SK-N-SH treated with all-trans-retinoic acid at 6 μM for 48 hours (cell line): Measurements from ENCODE around the gene BRICD5.

Source experiments
- ARNTL ChIP-seq: fragments of 450-650 bp; formaldehyde crosslinking; IDR thresholded peaks from 2 replicates; pipeline ENCODE4 v1.5.0; 2020; ENCODE audit warnings: low read depth, mild to moderate bottlenecking, moderate library complexity, borderline replicate concordance
- BACH2 ChIP-seq: fragments of 250-450 bp; sonication (Bioruptor Pico); IDR thresholded peaks from 2 replicates; pipeline ENCODE4 v1.9.0; 2021; ENCODE audit warnings: mild to moderate bottlenecking, borderline replicate concordance
- CREB5 ChIP-seq: fragments of 250-450 bp; sonication (Bioruptor Pico); IDR thresholded peaks from 2 replicates; pipeline ENCODE4 v1.5.1; 2020; ENCODE audit warnings: low read depth, mild to moderate bottlenecking, moderate library complexity
- ESRRG ChIP-seq: fragments of 250-450 bp; sonication (Bioruptor Pico); IDR thresholded peaks from 2 replicates; pipeline ENCODE4 v1.6.1; 2021; ENCODE audit warnings: mild to moderate bottlenecking
- PATZ1 ChIP-seq: fragments of 250-450 bp; sonication (Bioruptor Pico); IDR thresholded peaks from 2 replicates; pipeline ENCODE4 v1.8.0; 2020; ENCODE audit warnings: mild to moderate bottlenecking, moderate library complexity, borderline replicate concordance
- PPARA ChIP-seq: fragments of 250-450 bp; sonication (Bioruptor Pico); IDR thresholded peaks from 2 replicates; pipeline ENCODE4 v1.5.0; 2020; ENCODE audit warnings: mild to moderate bottlenecking, borderline replicate concordance
- RARB ChIP-seq: fragments of 250-450 bp; sonication (Bioruptor Pico); IDR thresholded peaks from 2 replicates; pipeline ENCODE4 v1.8.0; 2021; ENCODE audit warnings: mild to moderate bottlenecking, moderate library complexity
- ZC3H10 ChIP-seq: fragments of 250-450 bp; sonication (Bioruptor Pico); IDR thresholded peaks from 2 replicates; pipeline ENCODE4 v1.5.1; 2021; ENCODE audit warnings: mild to moderate bottlenecking, moderate library complexity
- ZFP30 ChIP-seq: fragments of 450-650 bp; formaldehyde crosslinking; IDR thresholded peaks from 2 replicates; pipeline ENCODE4 v1.5.0; 2022; ENCODE audit warnings: mild to moderate bottlenecking, moderate library complexity
- ZNF70 ChIP-seq: fragments of 450-650 bp; formaldehyde crosslinking; IDR thresholded peaks from 2 replicates; pipeline ENCODE4 v1.5.0; 2020; ENCODE audit warnings: mild to moderate bottlenecking, moderate library complexity
- ZNF8 ChIP-seq: fragments of 450-650 bp; formaldehyde crosslinking; IDR thresholded peaks from 2 replicates; pipeline ENCODE4 v1.5.0; 2020; ENCODE audit warnings: mild to moderate bottlenecking, moderate library complexity
- TF ChIP-seq, protein P1 (sequence below): fragments of 250-450 bp; sonication (Bioruptor Pico); IDR thresholded peaks from 2 replicates; pipeline ENCODE4 v1.5.1; 2021; ENCODE audit warnings: mild to moderate bottlenecking, moderate library complexity
- TF ChIP-seq, protein P2 (sequence below): fragments of 250-450 bp; sonication (Bioruptor Pico); IDR thresholded peaks from 2 replicates; pipeline ENCODE4 v1.5.0; 2020; ENCODE audit warnings: mild to moderate bottlenecking, moderate library complexity

GRCh38 chr16:2167068-2167638, 43.5 kb downstream of the BRICD5 start:
- TF ChIP-seq ESRRG (CRISPR knock-in tag) (no peak), ZNF70 (CRISPR knock-in tag) (no peak), PATZ1 (CRISPR knock-in tag) (no peak), ARNTL (CRISPR knock-in tag) (no peak), ZC3H10 (no peak), CREB5 (CRISPR knock-in tag) (no peak), ZFP30 (CRISPR knock-in tag) (no peak), RARB (CRISPR knock-in tag) (no peak), BACH2 (CRISPR knock-in tag) (no peak), PPARA (CRISPR knock-in tag) (no peak), ZNF8 (CRISPR knock-in tag) (no peak)
- TF ChIP-seq, protein P1, sequence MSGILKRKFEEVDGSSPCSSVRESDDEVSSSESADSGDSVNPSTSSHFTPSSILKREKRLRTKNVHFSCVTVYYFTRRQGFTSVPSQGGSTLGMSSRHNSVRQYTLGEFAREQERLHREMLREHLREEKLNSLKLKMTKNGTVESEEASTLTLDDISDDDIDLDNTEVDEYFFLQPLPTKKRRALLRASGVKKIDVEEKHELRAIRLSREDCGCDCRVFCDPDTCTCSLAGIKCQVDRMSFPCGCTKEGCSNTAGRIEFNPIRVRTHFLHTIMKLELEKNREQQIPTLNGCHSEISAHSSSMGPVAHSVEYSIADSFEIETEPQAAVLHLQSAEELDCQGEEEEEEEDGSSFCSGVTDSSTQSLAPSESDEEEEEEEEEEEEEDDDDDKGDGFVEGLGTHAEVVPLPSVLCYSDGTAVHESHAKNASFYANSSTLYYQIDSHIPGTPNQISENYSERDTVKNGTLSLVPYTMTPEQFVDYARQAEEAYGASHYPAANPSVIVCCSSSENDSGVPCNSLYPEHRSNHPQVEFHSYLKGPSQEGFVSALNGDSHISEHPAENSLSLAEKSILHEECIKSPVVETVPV (CRISPR knock-in tag) = no peak
- TF ChIP-seq, protein P2, sequence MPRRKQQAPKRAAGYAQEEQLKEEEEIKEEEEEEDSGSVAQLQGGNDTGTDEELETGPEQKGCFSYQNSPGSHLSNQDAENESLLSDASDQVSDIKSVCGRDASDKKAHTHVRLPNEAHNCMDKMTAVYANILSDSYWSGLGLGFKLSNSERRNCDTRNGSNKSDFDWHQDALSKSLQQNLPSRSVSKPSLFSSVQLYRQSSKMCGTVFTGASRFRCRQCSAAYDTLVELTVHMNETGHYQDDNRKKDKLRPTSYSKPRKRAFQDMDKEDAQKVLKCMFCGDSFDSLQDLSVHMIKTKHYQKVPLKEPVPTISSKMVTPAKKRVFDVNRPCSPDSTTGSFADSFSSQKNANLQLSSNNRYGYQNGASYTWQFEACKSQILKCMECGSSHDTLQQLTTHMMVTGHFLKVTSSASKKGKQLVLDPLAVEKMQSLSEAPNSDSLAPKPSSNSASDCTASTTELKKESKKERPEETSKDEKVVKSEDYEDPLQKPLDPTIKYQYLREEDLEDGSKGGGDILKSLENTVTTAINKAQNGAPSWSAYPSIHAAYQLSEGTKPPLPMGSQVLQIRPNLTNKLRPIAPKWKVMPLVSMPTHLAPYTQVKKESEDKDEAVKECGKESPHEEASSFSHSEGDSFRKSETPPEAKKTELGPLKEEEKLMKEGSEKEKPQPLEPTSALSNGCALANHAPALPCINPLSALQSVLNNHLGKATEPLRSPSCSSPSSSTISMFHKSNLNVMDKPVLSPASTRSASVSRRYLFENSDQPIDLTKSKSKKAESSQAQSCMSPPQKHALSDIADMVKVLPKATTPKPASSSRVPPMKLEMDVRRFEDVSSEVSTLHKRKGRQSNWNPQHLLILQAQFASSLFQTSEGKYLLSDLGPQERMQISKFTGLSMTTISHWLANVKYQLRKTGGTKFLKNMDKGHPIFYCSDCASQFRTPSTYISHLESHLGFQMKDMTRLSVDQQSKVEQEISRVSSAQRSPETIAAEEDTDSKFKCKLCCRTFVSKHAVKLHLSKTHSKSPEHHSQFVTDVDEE (CRISPR knock-in tag) = no peak
